GM20000 (cell line): Measurements from ENCODE around the gene SGSM1.

Source experiments
- DNase-seq: peaks from one replicate; pipeline ENCODE4 v3.0.0; 2012; ENCODE audit warnings: low spot score
- CTCF ChIP-seq: IDR thresholded peaks from 2 replicates; pipeline ENCODE4 v1.5.1; 2012; ENCODE audit warnings: mild to moderate bottlenecking, control low read depth; ENCODE audit errors: extremely low read depth, missing control alignments

The SGSM1 gene

GRCh38 chr22:24822471-24822870 is 16.5 kb downstream of the SGSM1 start:
- no peak for TF ChIP-seq CTCF
- DNase-seq, result no peak

GRCh38 chr22:24823787-24824186 is 17.8 kb downstream of the SGSM1 start:
- TF ChIP-seq CTCF, result no peak

GRCh38 chr22:24824250-24824649 is 18.2 kb downstream of the SGSM1 start:
- no peak for TF ChIP-seq CTCF
- no peak for DNase-seq

More at GRCh38 chr22:24823787-24824186, 17.8 kb downstream of the SGSM1 start:
- DNase-seq, result no peak

- DNase-seq, result no peak
- no peak for TF ChIP-seq CTCF
Observed at GRCh38 chr22:24824915-24825314, 18.9 kb downstream of the SGSM1 start.

- TF ChIP-seq CTCF, result no peak
- DNase-seq, result no peak
Observed at GRCh38 chr22:24826710-24827285, 20.8 kb downstream of the SGSM1 start.

- no peak for TF ChIP-seq CTCF
- no peak for DNase-seq
Observed at GRCh38 chr22:24827296-24827695, 21.3 kb downstream of the SGSM1 start.

- no peak for DNase-seq
- no peak for TF ChIP-seq CTCF
Observed at GRCh38 chr22:24830205-24830979, 24.4 kb downstream of the SGSM1 start.
